Esophagus (tissue), 2 donors: Measurements from ENCODE around the gene CMIP. TPM values are rescaled to one million over a fixed set of nuclear protein-coding genes. Genes with fewer than 3 reads are reported as not detected.
A peak's percentile ranks its signal among the peaks of the same experiment; 100 is the strongest.

Experiments
- H3K27ac ChIP-seq, 2 donors: one replicate each; pipeline ENCODE4 v1.5.1; 2013; ENCODE audit warnings: low read depth in 2 of 2, mild to moderate bottlenecking in 2 of 2, inconsistent platforms in 1 of 2, low read length in 1 of 2, moderate library complexity in 1 of 2
- H3K27me3 ChIP-seq, 2 donors: one replicate each; pipeline ENCODE4 v1.6.1; 2013; ENCODE audit warnings: low read length in 2 of 2, control low read depth in 1 of 2, mild to moderate bottlenecking in 1 of 2; ENCODE audit not compliant: insufficient read depth in 2 of 2, control insufficient read depth in 1 of 2
- H3K36me3 ChIP-seq, 2 donors: one replicate each; pipeline ENCODE4 v1.6.1; 2013; ENCODE audit warnings: low read length in 1 of 2; ENCODE audit not compliant: control insufficient read depth in 2 of 2, insufficient read depth in 2 of 2
- H3K4me1 ChIP-seq, 2 donors: one replicate each; pipeline ENCODE4 v1.6.1; 2013; ENCODE audit warnings: low read length in 1 of 2; ENCODE audit not compliant: control insufficient read depth in 2 of 2, insufficient read depth in 2 of 2
- H3K4me3 ChIP-seq, 2 donors: one replicate each; pipeline ENCODE4 v1.5.1; 2013; ENCODE audit warnings: low read length in 2 of 2, mild to moderate bottlenecking in 2 of 2, low read depth in 1 of 2, moderate library complexity in 1 of 2
- H3K9me3 ChIP-seq, 2 donors: one replicate each; pipeline ENCODE4 v1.6.1; 2013; ENCODE audit warnings: mild to moderate bottlenecking in 2 of 2, low read depth in 1 of 2, low read length in 1 of 2, moderate library complexity in 1 of 2; ENCODE audit not compliant: control insufficient read depth in 2 of 2, insufficient read depth in 1 of 2
- WGBS, 2 donors: extraction: QIAGEN DNeasy Blood & Tissue Kit; methylation state at CpG; one replicate each; pipeline ENCODE4 v1.1.7; 2013; 5-methylcytosine and 5-hydroxymethylcytosine counted together
- polyA plus RNA-seq, 2 donors: library from polyadenylated mRNA; stranded (reverse); fragments of 200-250 nt; gene quantifications; one replicate each; pipeline ENCODE4 v1.2.3, GENCODE V29; 2013
- donor health status: healthy with polysubstance abuse.
- donor health status: Bipolar disorder and iron deficiency.

CMIP gene
- polyA plus RNA-seq, 2 donors, result 16.9 to 19.3 TPM

- H3K4me3 ChIP-seq, result no peak overlapping the region
- H3K4me1 ChIP-seq, result peaks cover 8 to 20% of the 10 kb centered on the region in 2 donors
- H3K36me3 ChIP-seq, result peaks cover 0 to 4% of the 10 kb centered on the region in 2 donors
- peak overlapping the region in 1 of 2 donors; percentile 40 for H3K27ac ChIP-seq
- no peaks in the 10 kb centered on the region for H3K27me3 ChIP-seq
- no peaks in the 10 kb centered on the region for H3K9me3 ChIP-seq
- WGBS, 2 donors, result 61 to 65% methylated on average over 7 of the region's 7 CpGs
Observed at GRCh38 chr16:81466356-81466980, 21.9 kb downstream of the CMIP start.

GRCh38 chr16:81467072-81467471, 22.5 kb downstream of the CMIP start:
- peak overlapping the region in 1 of 2 donors; percentile 40 for H3K27ac ChIP-seq
- WGBS, 2 donors, result 87 to 94% methylated on average over 11 of the region's 11 CpGs

DNA sequence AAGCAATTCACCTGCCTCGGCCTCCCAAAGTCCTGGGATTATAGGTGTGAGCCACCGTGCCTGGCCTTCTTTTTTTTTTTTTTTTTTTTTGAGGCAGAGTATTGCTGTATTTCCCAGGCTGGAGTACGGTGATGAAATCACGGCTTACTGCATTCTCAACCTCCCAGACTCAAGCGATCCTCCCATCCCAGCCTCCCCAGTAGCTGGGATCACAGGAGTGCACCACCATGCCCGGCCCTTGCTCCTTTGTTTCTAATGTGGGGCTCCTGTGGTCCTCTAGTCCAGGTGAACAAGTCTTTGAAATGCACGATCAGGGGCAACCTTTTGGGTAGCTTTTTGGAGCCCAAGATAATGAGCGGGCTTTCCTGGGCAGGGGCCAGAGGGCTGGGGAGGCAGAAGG, 23.2 kb downstream of the CMIP start:
- no peaks in the 10 kb centered on the region for H3K9me3 ChIP-seq
- no peaks in the 10 kb centered on the region for H3K27me3 ChIP-seq
- H3K27ac ChIP-seq, result no peak overlapping the region
- no peak overlapping the region for H3K4me3 ChIP-seq
- H3K4me1 ChIP-seq, result peaks cover 8 to 27% of the 10 kb centered on the region in 2 donors
- H3K36me3 ChIP-seq, result peaks cover 0 to 12% of the 10 kb centered on the region in 2 donors
- WGBS, 2 donors, result 88 to 95% methylated on average over 8 of the region's 8 CpGs

More at GRCh38 chr16:81467072-81467471, 22.5 kb downstream of the CMIP start:
- Histone ChIP-seq H3K4me1 (peaks cover 8 to 24% of the 10 kb centered on the region in 2 donors), H3K4me3 (no peak overlapping the region), H3K9me3 (no peaks in the 10 kb centered on the region), H3K36me3 (peaks cover 0 to 6% of the 10 kb centered on the region in 2 donors), H3K27me3 (no peaks in the 10 kb centered on the region)

GRCh38 chr16:81468269-81468902, 23.8 kb downstream of the CMIP start:
- no peaks in the 10 kb centered on the region for H3K27me3 ChIP-seq
- peaks cover 8 to 28% of the 10 kb centered on the region in 2 donors for H3K4me1 ChIP-seq
- WGBS, 2 donors, result 95 to 96% methylated on average over 19 of the region's 19 CpGs
- no peak overlapping the region for H3K4me3 ChIP-seq
- peaks cover 0 to 15% of the 10 kb centered on the region in 2 donors for H3K36me3 ChIP-seq
- H3K27ac ChIP-seq, result no peak overlapping the region
- no peaks in the 10 kb centered on the region for H3K9me3 ChIP-seq

GRCh38 chr16:81469183-81469677, 24.6 kb downstream of the CMIP start:
- H3K27me3 ChIP-seq, result no peaks in the 10 kb centered on the region
- H3K4me1 ChIP-seq, result peaks cover 8 to 33% of the 10 kb centered on the region in 2 donors
- no peak overlapping the region for H3K4me3 ChIP-seq
- H3K27ac ChIP-seq, result peak overlapping the region; percentile 29 to 57
- WGBS, 2 donors, result 83 to 84% methylated on average over 4 of the region's 4 CpGs
- H3K36me3 ChIP-seq, result peaks cover 0 to 19% of the 10 kb centered on the region in 2 donors
- no peaks in the 10 kb centered on the region for H3K9me3 ChIP-seq

- H3K27me3 ChIP-seq, result no peaks in the 10 kb centered on the region
- H3K36me3 ChIP-seq, result peaks cover 0 to 23% of the 10 kb centered on the region in 2 donors
- peak overlapping the region; percentile 57 to 70 for H3K27ac ChIP-seq
- H3K4me3 ChIP-seq, result no peak overlapping the region
- peaks cover 11 to 40% of the 10 kb centered on the region in 2 donors for H3K4me1 ChIP-seq
- WGBS, 2 donors, result 59 to 68% methylated on average over 13 of the region's 13 CpGs
- H3K9me3 ChIP-seq, result no peaks in the 10 kb centered on the region
Observed at GRCh38 chr16:81469710-81470535, 25.3 kb downstream of the CMIP start.

- H3K27ac ChIP-seq, result no peak overlapping the region
- peaks cover 11 to 34% of the 10 kb centered on the region in 2 donors for H3K4me1 ChIP-seq
- WGBS, 2 donors, result 92 to 95% methylated on average over 9 of the region's 9 CpGs
- H3K9me3 ChIP-seq, result no peaks in the 10 kb centered on the region
- no peak overlapping the region for H3K4me3 ChIP-seq
- peaks cover 0 to 23% of the 10 kb centered on the region in 2 donors for H3K36me3 ChIP-seq
- no peaks in the 10 kb centered on the region for H3K27me3 ChIP-seq
Observed at GRCh38 chr16:81470796-81471636, 26.4 kb downstream of the CMIP start.

DNA sequence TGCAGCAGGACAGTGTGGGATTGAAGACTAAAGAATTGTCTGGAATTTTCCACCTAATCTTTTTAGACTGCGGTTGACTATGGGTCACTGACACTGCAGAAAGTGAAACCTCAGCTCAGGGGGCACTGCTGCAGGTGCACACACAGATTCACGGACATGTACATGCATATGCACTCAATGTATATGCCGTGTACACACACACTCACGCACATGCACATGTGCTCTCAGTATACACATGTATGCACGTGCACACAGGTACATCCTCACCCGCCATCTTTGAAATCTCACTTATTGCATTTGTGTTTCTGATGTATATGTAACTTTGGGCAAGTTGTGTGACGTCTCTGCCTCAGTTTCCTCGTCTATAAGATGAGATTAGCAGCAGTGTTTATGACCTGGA, 27.3 kb downstream of the CMIP start:
- WGBS, 2 donors, result 95% methylated on average over 8 of the region's 8 CpGs
- Histone ChIP-seq H3K4me3 (no peak overlapping the region), H3K36me3 (peaks cover 0 to 23% of the 10 kb centered on the region in 2 donors)

GRCh38 chr16:81472391-81472790, 27.8 kb downstream of the CMIP start:
- Histone ChIP-seq H3K4me1 (peaks cover 9 to 34% of the 10 kb centered on the region in 2 donors), H3K4me3 (no peak overlapping the region), H3K27me3 (no peaks in the 10 kb centered on the region), H3K36me3 (peaks cover 0 to 21% of the 10 kb centered on the region in 2 donors), H3K27ac (no peak overlapping the region), H3K9me3 (no peaks in the 10 kb centered on the region)
- 91 to 93% methylated on average over 7 of the region's 7 CpGs for WGBS, 2 donors

More for the DNA sequence above, 27.3 kb downstream of the CMIP start:
- Histone ChIP-seq H3K27ac (peak overlapping the region in 1 of 2 donors; percentile 8), H3K9me3 (no peaks in the 10 kb centered on the region), H3K4me1 (peaks cover 11 to 34% of the 10 kb centered on the region in 2 donors), H3K27me3 (no peaks in the 10 kb centered on the region)
